GM12878 (cell line): ENCODE results near the gene MGST1. TPM values are rescaled to one million over a fixed set of nuclear protein-coding genes. Genes with fewer than 3 reads are reported as not detected.

Source experiments
- ASH2L ChIP-seq: fragments of 300-600, 200-600 bp; sonication (generic); IDR thresholded peaks from 2 replicates; pipeline ENCODE4 v1.6.1; 2017; ENCODE audit warnings: low read depth, mild to moderate bottlenecking, borderline replicate concordance
- CBFB ChIP-seq: IDR thresholded peaks from 2 replicates; pipeline ENCODE4 v1.6.1; 2016; ENCODE audit warnings: antibody characterized with exemption, low read depth
- CREB1 ChIP-seq: IDR thresholded peaks from 2 replicates; pipeline ENCODE4 v1.6.1; 2012; ENCODE audit warnings: low read depth, mild to moderate bottlenecking, inconsistent platforms
- E2F8 ChIP-seq: fragments of 450-650 bp; IDR thresholded peaks from 2 replicates; pipeline ENCODE4 v1.6.1; 2018; ENCODE audit warnings: mild to moderate bottlenecking, low read depth, moderate library complexity; ENCODE audit not compliant: partially characterized antibody
- ETV6 ChIP-seq, 2 experiments: fragments of 450-650 bp in 1 of 2; IDR thresholded peaks in 1 of 2; conservative IDR thresholded peaks in 1 of 2; 2 replicates each; pipeline ENCODE4 v1.6.1; 2014; ENCODE audit warnings: antibody characterized with exemption in 1 of 2, borderline replicate concordance in 1 of 2, low read depth in 1 of 2, mild to moderate bottlenecking in 1 of 2, moderate library complexity in 1 of 2
- FOXM1 ChIP-seq: IDR thresholded peaks from 2 replicates; pipeline ENCODE4 v1.6.1; 2012; ENCODE audit warnings: low read depth, mild to moderate bottlenecking, inconsistent platforms, low read length, moderate library complexity
- IKZF2 ChIP-seq, 2 experiments: fragments of 450-650 bp; IDR thresholded peaks; 2 replicates each; pipeline ENCODE4 v1.6.1; 2017; ENCODE audit warnings: mild to moderate bottlenecking in 2 of 2, moderate library complexity in 2 of 2
- MLLT1 ChIP-seq: fragments of 450-650 bp; IDR thresholded peaks from 2 replicates; pipeline ENCODE4 v1.6.1; 2016; ENCODE audit warnings: mild to moderate bottlenecking
- PBX3 ChIP-seq: IDR thresholded peaks from 2 replicates; pipeline ENCODE4 v1.6.1; 2011; ENCODE audit warnings: mild to moderate bottlenecking, low read depth, low read length, moderate library complexity; ENCODE audit not compliant: insufficient replicate concordance
- RAD21 ChIP-seq: IDR thresholded peaks from 2 replicates; pipeline ENCODE4 v1.6.1; 2011; ENCODE audit warnings: mild to moderate bottlenecking, low read depth, low read length, moderate library complexity; ENCODE audit not compliant: insufficient read depth
- polyA plus RNA-seq, 11 experiments: library from polyadenylated mRNA; depleted of rRNA in 4 of 11; unstranded in 6 of 11; stranded (reverse) in 5 of 11; fragments of >200 nt; fragmentation: Nextera tagmentation in 4 of 11; fragmentation: Illumina TruSeq in 1 of 11; extraction: Ambion mirVana in 4 of 11; extraction: Trizol in 1 of 11; gene quantifications; 1 replicate in 1 of 11; 2 replicates in 10 of 11; pipeline versions ENCODE4 v1.2.1 to v1.2.3, GENCODE V29; 2011 to 2016; ENCODE audit warnings: inconsistent platforms in 2 of 11, missing spikeins in 2 of 11, low read depth in 1 of 11
- total RNA-seq, 4 experiments: library from RNA; depleted of rRNA in 3 of 4; stranded (reverse); fragments of >200 nt in 3 of 4; fragmentation: Illumina TruSeq in 1 of 4; extraction: Trizol in 1 of 4; gene quantifications; 2 replicates each; pipeline versions ENCODE4 v1.2.1 to v1.2.3, GENCODE V29; 2013 to 2021

Gene MGST1
- total and polyA plus RNA-seq, 10 of the 15 experiments (the other 5 are each of a cell fraction or from before 2014, with no cell fraction given) = 22.5 to 237 (median 172) TPM

- 0 out of 2 replicates have a peak, but pooled peaks have one; percentile 51 for TF ChIP-seq MLLT1
- no peak for TF ChIP-seq E2F8
- TF ChIP-seq CREB1 = no peak
- TF ChIP-seq RAD21 = peak; percentile 41; the same call in 1 of the 2 replicates
- no peak for TF ChIP-seq FOXM1
- no peak for TF ChIP-seq PBX3
- no peak for TF ChIP-seq ASH2L
- no peak for TF ChIP-seq CBFB
- TF ChIP-seq IKZF2 (IDR thresholded peaks at IDR 0.05) = no peak
- no peak for TF ChIP-seq ETV6 (conservative IDR thresholded peaks at IDR 0.05 in 1 of 2, IDR thresholded peaks at IDR 0.05 in 1 of 2; ENCODE audit: borderline replicate concordance in 1 of 2, low read depth in 1 of 2)
These were observed 12.4 kb downstream of the MGST1 start (continued) for GRCh38 chr12:16359512-16360491.
